Adipose tissue (tissue), 3 donors: ENCODE data around the gene ENPP4. TPM values are rescaled to one million over a fixed set of nuclear protein-coding genes. Genes with fewer than 3 reads are reported as not detected.

Experiments
- H3K27ac ChIP-seq: one replicate; pipeline ENCODE4 v1.5.1; 2013; ENCODE audit warnings: low read depth, low read length
- WGBS, 3 donors: extraction: QIAGEN DNeasy Blood & Tissue Kit; methylation state at CpG; one replicate each; pipeline ENCODE4 v1.1.7; 2013; 5-methylcytosine and 5-hydroxymethylcytosine counted together
- polyA plus RNA-seq, 3 donors: library from polyadenylated mRNA; stranded (reverse); fragments of 200-250 nt; gene quantifications; one replicate each; pipeline ENCODE4 v1.2.3, GENCODE V29; 2013
- donor health status: healthy with polysubstance abuse.
- donor health status: Bipolar disorder and iron deficiency.
- donor health status: healthy.

ENPP4 gene
- polyA plus RNA-seq, 3 donors = 6.0 to 9.1 (median 6.9) TPM

DNA sequence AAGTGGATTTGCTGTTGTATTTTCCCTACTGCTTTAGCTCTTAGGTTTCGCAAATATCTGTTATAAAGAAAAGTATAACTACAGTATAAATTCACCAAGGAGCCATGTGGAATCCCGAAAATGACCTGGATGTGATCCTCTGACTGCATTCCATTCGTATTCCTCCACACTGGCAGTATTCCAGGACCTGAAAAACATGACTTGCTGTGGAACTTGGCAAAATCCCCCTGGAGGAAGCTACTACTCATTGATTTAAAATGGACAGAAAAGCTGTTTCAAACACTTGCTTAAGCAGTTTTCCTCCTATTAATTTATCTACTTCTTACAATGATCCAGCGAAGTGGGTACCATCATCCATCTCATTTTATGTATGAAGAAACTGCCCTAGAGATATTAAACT, 54.3 kb downstream of the ENPP4 start:
- WGBS, 3 donors = 49 to 60% (median 52%) methylated on average over 4 of the region's 4 CpGs
- H3K27ac ChIP-seq = no peak overlapping the region

GRCh38 chr6:46186583-46186982, 56.8 kb downstream of the ENPP4 start:
- H3K27ac ChIP-seq = no peak overlapping the region
- WGBS, 3 donors = 52 to 88% (median 69%) methylated on average over 1 of the region's 1 CpG

GRCh38 chr6:46189726-46190125, 59.9 kb downstream of the ENPP4 start:
- no peak overlapping the region for H3K27ac ChIP-seq

GRCh38 chr6:46190889-46191288, 61.1 kb downstream of the ENPP4 start:
- WGBS, 3 donors = 91 to 94% (median 93%) methylated on average over 4 of the region's 4 CpGs
- H3K27ac ChIP-seq = no peak overlapping the region

More at GRCh38 chr6:46189726-46190125, 59.9 kb downstream of the ENPP4 start:
- WGBS, 3 donors = 89 to 93% (median 93%) methylated on average over 4 of the region's 4 CpGs

GRCh38 chr6:46191961-46192360, 62.2 kb downstream of the ENPP4 start:
- 60 to 75% (median 74%) methylated on average over 1 of the region's 1 CpG for WGBS, 3 donors
- H3K27ac ChIP-seq = no peak overlapping the region

Other genes with a start within 250 kb of the ENPP4 start
- 10 to 100 TPM in 2 of 3 donors, under 1 TPM in 1; 0.78 to 12.7 (median 11.0) TPM for gene CLIC5, start 114.1 kb upstream of the ENPP4 start, polyA plus RNA-seq
- gene ENPP5, start 41.0 kb downstream of the ENPP4 start, polyA plus RNA-seq = 1 to 10 TPM in 2 of 3 donors, under 1 TPM in 1; 0.58 to 4.1 (median 1.2) TPM